Midbrain (tissue), 1 donor: ENCODE data around the gene LRPAP1.
A peak's percentile ranks its signal among the peaks of the same experiment; 100 is the strongest.

Experiments used
- DNase-seq: peaks from one replicate; lab custom pipeline; 2025; lab: John Stamatoyannopoulos, UW

Gene LRPAP1

GRCh38 chr4:3485886-3486540 lies 46.2 kb downstream of the LRPAP1 start:
- no peak for DNase-seq

- DNase-seq: no peak
These were observed 47.0 kb downstream of the LRPAP1 start for GRCh38 chr4:3485011-3485791.

GRCh38 chr4:3484057-3484973 lies 47.9 kb downstream of the LRPAP1 start:
- DNase-seq: no peak

GRCh38 chr4:3483471-3483921 lies 48.7 kb downstream of the LRPAP1 start:
- DNase-seq: peak; percentile 24

- DNase-seq: no peak
These were observed 49.5 kb downstream of the LRPAP1 start for GRCh38 chr4:3482707-3483106.

GRCh38 chr4:3481783-3482393 lies 50.3 kb downstream of the LRPAP1 start:
- DNase-seq: no peak

GRCh38 chr4:3481113-3481531 lies 51.1 kb downstream of the LRPAP1 start:
- DNase-seq: no peak

GRCh38 chr4:3480528-3481112 lies 51.6 kb downstream of the LRPAP1 start:
- DNase-seq: peak; percentile 62

GRCh38 chr4:3479358-3480101 lies 52.7 kb downstream of the LRPAP1 start:
- DNase-seq: no peak

GRCh38 chr4:3478446-3479357 lies 53.5 kb downstream of the LRPAP1 start:
- DNase-seq: no peak

- no peak for DNase-seq
These were observed 54.3 kb downstream of the LRPAP1 start for GRCh38 chr4:3477750-3478430.

GRCh38 chr4:3476936-3477749 lies 55.1 kb downstream of the LRPAP1 start:
- no peak for DNase-seq

- no peak for DNase-seq
These were observed 55.9 kb downstream of the LRPAP1 start for GRCh38 chr4:3476341-3476747.

- no peak for DNase-seq
These were observed 56.4 kb downstream of the LRPAP1 start for GRCh38 chr4:3475713-3476260.

GRCh38 chr4:3475041-3475712 lies 57.0 kb downstream of the LRPAP1 start:
- no peak for DNase-seq

GRCh38 chr4:3473996-3474765 lies 58.0 kb downstream of the LRPAP1 start:
- DNase-seq: no peak
